ENCODE data around the gene TYK2.
"Not testable (repeated sequence)": the region's sequence is repeated elsewhere in the genome, so short reads cannot be mapped to it uniquely, and the experiment has no call there.

Gene TYK2

GRCh38 chr19:10372690-10373089, 7.7 kb downstream of the TYK2 start:
- DNase-seq = no peak

- no peak for DNase-seq
Measured at GRCh38 chr19:10368101-10368803, 12.1 kb downstream of the TYK2 start.

GRCh38 chr19:10366950-10367512, 13.3 kb downstream of the TYK2 start:
- DNase-seq = not testable (repeated sequence)

- no peak for DNase-seq
Measured at GRCh38 chr19:10365518-10365917, 14.9 kb downstream of the TYK2 start.

- no peak for DNase-seq
Measured at GRCh38 chr19:10364644-10365043, 15.7 kb downstream of the TYK2 start.

- no peak for DNase-seq
Measured at GRCh38 chr19:10363789-10364281, 16.5 kb downstream of the TYK2 start.

- no peak for DNase-seq
Measured at GRCh38 chr19:10362259-10362658, 18.1 kb downstream of the TYK2 start.

- no peak for DNase-seq
Measured at GRCh38 chr19:10361569-10362011, 18.8 kb downstream of the TYK2 start.

- no peak for DNase-seq
Measured at GRCh38 chr19:10356431-10356830, 23.9 kb downstream of the TYK2 start.

- DNase-seq = peak; percentile 21
Measured at GRCh38 chr19:10353793-10354391, 26.5 kb downstream of the TYK2 start.

GRCh38 chr19:10352764-10353671, 27.4 kb downstream of the TYK2 start:
- no peak for DNase-seq

GRCh38 chr19:10346509-10346908, 33.9 kb downstream of the TYK2 start:
- DNase-seq = no peak

GRCh38 chr19:10344780-10345179, 35.6 kb downstream of the TYK2 start:
- DNase-seq = peak; percentile 7

GRCh38 chr19:10343495-10343894, 36.9 kb downstream of the TYK2 start:
- DNase-seq = no peak

GRCh38 chr19:10339977-10340376, 40.4 kb downstream of the TYK2 start:
- DNase-seq = no peak

GRCh38 chr19:10339380-10339960, 40.9 kb downstream of the TYK2 start, which contains the start of gene ICAM3:
ICAM3 (minus strand) TSS chr19:10339624; CDS start chr19:10339614, 10 bp downstream.
- no peak for DNase-seq

- DNase-seq = no peak
Measured at GRCh38 chr19:10338940-10339339, 41.4 kb downstream of the TYK2 start.

- DNase-seq = not testable (repeated sequence)
Measured at GRCh38 chr19:10336725-10337124, 43.6 kb downstream of the TYK2 start.

- no peak for DNase-seq
Measured at GRCh38 chr19:10335352-10335985, 44.9 kb downstream of the TYK2 start.

GRCh38 chr19:10334588-10335351, 45.6 kb downstream of the TYK2 start:
- DNase-seq = peak; percentile 92

All from fibroblast of skin of back (primary cell).